Measurements from ENCODE around the gene ITGB1.
"Not testable (repeated sequence)": the region's sequence is repeated elsewhere in the genome, so short reads cannot be mapped to it uniquely, and the experiment has no call there.

DNA sequence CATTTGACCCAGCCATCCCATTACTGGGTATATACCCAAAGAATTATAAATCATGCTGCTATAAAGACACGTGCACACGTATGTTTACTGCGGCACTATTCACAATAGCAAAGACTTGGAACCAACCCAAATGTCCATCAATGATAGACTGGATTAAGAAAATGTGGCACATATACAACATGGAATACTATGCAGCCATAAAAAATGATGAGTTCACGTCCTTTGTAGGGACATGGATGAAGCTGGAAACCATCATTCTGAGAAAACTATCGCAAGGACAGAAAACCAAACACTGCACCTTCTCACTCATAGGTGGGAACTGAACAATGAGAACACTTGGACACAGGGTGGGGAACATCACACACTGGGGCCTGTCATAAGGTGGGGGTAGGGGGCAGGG is 40.2 kb downstream of the ITGB1 start:
- not testable (repeated sequence) for TF ChIP-seq CTCF, POLR2A (IDR thresholded peaks at IDR 0.05)

All from lower leg skin (tissue), 3 donors.